Thyroid gland (tissue), 4 donors: Measurements from ENCODE around the gene LRP1-AS. TPM values are rescaled to one million over a fixed set of nuclear protein-coding genes. Genes with fewer than 3 reads are reported as not detected.

Experiments
- DNase-seq, 2 donors: peaks; one replicate each; pipeline ENCODE4 v3.0.0-alpha.2; 2019
- H3K27ac ChIP-seq, 3 donors: fragments of 200-600 bp; sonication (generic); 1 replicate in 2 of 3; 2 replicates in 1 of 3; pipeline ENCODE4 v1.5.1; 2016 to 2019; ENCODE audit warnings: mild to moderate bottlenecking in 1 of 3, moderate library complexity in 1 of 3
- H3K27me3 ChIP-seq: fragments of 200-600 bp; sonication (generic); one replicate; pipeline ENCODE4 v1.5.1; 2019
- H3K36me3 ChIP-seq, 2 donors: fragments of 200-600 bp; sonication (generic); one replicate each; pipeline ENCODE4 v1.5.1; 2016 to 2019
- H3K4me1 ChIP-seq, 2 donors: fragments of 200-600 bp; sonication (generic); one replicate each; pipeline ENCODE4 v1.5.1; 2017 to 2019
- H3K4me3 ChIP-seq, 3 donors: fragments of 200-600 bp; sonication (generic); replicated peaks in 1 of 3; 1 replicate in 2 of 3; 2 replicates in 1 of 3; pipeline ENCODE4 v1.5.1; 2016; ENCODE audit warnings: mild to moderate bottlenecking in 1 of 3
- H3K9me3 ChIP-seq: fragments of 200-600 bp; sonication (generic); one replicate; pipeline ENCODE4 v1.5.1; 2017
- CTCF ChIP-seq, 6 experiments: fragments of 200-600 bp in 3 of 6; fragments of 450-650 bp in 3 of 6; sonication (generic) in 3 of 6; IDR thresholded peaks; one replicate each; pipeline ENCODE4 v1.5.1; 2016 to 2019; ENCODE audit warnings: antibody characterized with exemption in 6 of 6, mild to moderate bottlenecking in 2 of 6, inconsistent platforms in 1 of 6, moderate library complexity in 1 of 6
- POLR2A ChIP-seq, 2 donors: fragments of 450-650 bp; IDR thresholded peaks; one replicate each; pipeline ENCODE4 v1.6.1; 2017; ENCODE audit warnings: antibody characterized with exemption in 2 of 2, mild to moderate bottlenecking in 2 of 2, moderate library complexity in 1 of 2
- WGBS, 2 donors: methylation state at CpG; one replicate each; pipeline ENCODE4 v1.1.5; 2017; 5-methylcytosine and 5-hydroxymethylcytosine counted together
- intact Hi-C: fragments of 100-400 bp; cut with DNase I; formaldehyde crosslinking; loops from one replicate; pipeline ENCODE4 v1.15.1; 2023
- total RNA-seq, 4 donors: library from RNA; depleted of rRNA; stranded (reverse); fragments of >200 nt; gene quantifications; one replicate each; pipeline ENCODE4 v1.2.3, GENCODE V29; 2016

The LRP1-AS gene
- total RNA-seq, 4 donors from 2014 or later, result not detected

GRCh38 chr12:57148469-57149244 lies 1.2 kb upstream of the LRP1-AS start:
- Histone ChIP-seq H3K4me3 (no peak overlapping the region), H3K36me3 (peaks cover 4 to 8% of the 10 kb centered on the region in 2 donors), H3K27me3 (no peaks in the 10 kb centered on the region), H3K9me3 (no peaks in the 10 kb centered on the region), H3K27ac (peak overlapping the region; percentile 58 to 66 (median 63)), H3K4me1 (peaks cover 0 to 50% of the 10 kb centered on the region in 2 donors)
- peak in 1 of 2 donors; percentile 23 for DNase-seq
- TF ChIP-seq CTCF (IDR thresholded peaks at IDR 0.05) (no peak), POLR2A (IDR thresholded peaks at IDR 0.05) (no peak)
- 81 to 86% methylated on average over 4 of the region's 4 CpGs for WGBS, 2 donors
- intact Hi-C loops, result no loop called here

GRCh38 chr12:57146092-57146491 lies 1.3 kb downstream of the LRP1-AS start:
- Histone ChIP-seq H3K4me1 (peaks cover 0 to 34% of the 10 kb centered on the region in 2 donors), H3K27me3 (no peaks in the 10 kb centered on the region), H3K4me3 (no peak overlapping the region), H3K27ac (no peak overlapping the region), H3K36me3 (peaks cover 4 to 25% of the 10 kb centered on the region in 2 donors), H3K9me3 (no peaks in the 10 kb centered on the region)
- WGBS, 2 donors, result 63 to 95% methylated on average over 2 of the region's 2 CpGs
- TF ChIP-seq POLR2A (IDR thresholded peaks at IDR 0.05), result no peak
- TF ChIP-seq CTCF (IDR thresholded peaks at IDR 0.05), result no peak
- intact Hi-C loops, result no loop called here
- DNase-seq, result no peak

- peaks cover 9 to 25% of the 10 kb centered on the region in 2 donors for H3K36me3 ChIP-seq
- no peaks in the 10 kb centered on the region for H3K9me3 ChIP-seq
- H3K27ac ChIP-seq, result no peak overlapping the region
- H3K4me1 ChIP-seq, result peaks cover 0 to 30% of the 10 kb centered on the region in 2 donors
- DNase-seq, result no peak
- TF ChIP-seq CTCF (IDR thresholded peaks at IDR 0.05) (no peak), POLR2A (IDR thresholded peaks at IDR 0.05) (no peak)
- H3K27me3 ChIP-seq, result no peaks in the 10 kb centered on the region
- intact Hi-C loops, result no loop called here
- 68 to 73% methylated on average over 9 to 10 of the region's 10 CpGs for WGBS, 2 donors
- H3K4me3 ChIP-seq, result no peak overlapping the region
These were observed 1.9 kb downstream of the LRP1-AS start for GRCh38 chr12:57145460-57146059.

GRCh38 chr12:57143454-57143853 lies 4.0 kb downstream of the LRP1-AS start:
- H3K4me1 ChIP-seq, result peaks cover 0 to 25% of the 10 kb centered on the region in 2 donors
- H3K4me3 ChIP-seq, result no peak overlapping the region
- no peak for DNase-seq
- no peaks in the 10 kb centered on the region for H3K27me3 ChIP-seq
- TF ChIP-seq CTCF (IDR thresholded peaks at IDR 0.05) (no peak), POLR2A (IDR thresholded peaks at IDR 0.05) (no peak)
- intact Hi-C loops, result no loop called here
- no peak overlapping the region for H3K27ac ChIP-seq
- H3K36me3 ChIP-seq, result peaks cover 17 to 25% of the 10 kb centered on the region in 2 donors
- WGBS, 2 donors, result 84 to 97% methylated on average over 4 of the region's 4 CpGs
- no peaks in the 10 kb centered on the region for H3K9me3 ChIP-seq

GRCh38 chr12:57142727-57143126 lies 4.7 kb downstream of the LRP1-AS start:
- Histone ChIP-seq H3K9me3 (no peaks in the 10 kb centered on the region), H3K36me3 (peaks cover 17 to 25% of the 10 kb centered on the region in 2 donors), H3K27me3 (no peaks in the 10 kb centered on the region), H3K27ac (no peak overlapping the region), H3K4me3 (no peak overlapping the region), H3K4me1 (peaks cover 0 to 30% of the 10 kb centered on the region in 2 donors)
- DNase-seq, result no peak
- intact Hi-C loops, result no loop called here
- TF ChIP-seq CTCF (IDR thresholded peaks at IDR 0.05), result no peak
- WGBS, 2 donors, result 75 to 80% methylated on average over 7 of the region's 7 CpGs
